GM12892 (cell line): ENCODE results near the gene OAF.

ENCODE experiments used
- POLR2A ChIP-seq: IDR thresholded peaks from 2 replicates; pipeline ENCODE4 v1.6.1; 2011; ENCODE audit warnings: low read depth, low read length, control low read depth
- TAF1 ChIP-seq: IDR thresholded peaks from 2 replicates; pipeline ENCODE4 v1.6.1; 2011; ENCODE audit warnings: low read depth, mild to moderate bottlenecking, control low read depth, low read length, borderline replicate concordance

DNA sequence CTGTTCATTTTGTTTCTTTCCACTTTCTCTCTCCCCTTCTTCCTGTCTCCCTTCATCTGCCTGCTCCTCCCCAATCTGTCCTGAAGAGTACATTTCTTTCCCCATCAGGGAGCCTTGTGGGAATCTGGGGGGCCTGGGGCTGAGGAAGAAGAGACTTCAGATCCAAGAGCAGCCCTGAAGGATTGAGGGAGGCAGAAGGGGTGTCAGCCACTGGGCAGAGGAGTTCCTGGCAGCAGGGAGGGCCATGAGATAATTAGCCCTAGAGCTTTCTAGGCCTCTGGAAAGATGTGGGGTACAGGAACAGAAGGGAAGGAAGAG lies 24.4 kb upstream of the OAF start:
- TF ChIP-seq TAF1: no peak
- TF ChIP-seq POLR2A: no peak
